OCI-M2 (cell line): ENCODE data around the gene ALG6.
"Not testable (repeated sequence)": the region's sequence is repeated elsewhere in the genome, so short reads cannot be mapped to it uniquely, and the experiment has no call there.

Source experiments
- DNase-seq: peaks from one replicate; lab custom pipeline; 2025; ENCODE audit not compliant: unreplicated experiment; lab: John Stamatoyannopoulos, UW

The ALG6 gene

GRCh38 chr1:63328122-63328521 is 39.3 kb upstream of the ALG6 start:
- no peak for DNase-seq

DNA sequence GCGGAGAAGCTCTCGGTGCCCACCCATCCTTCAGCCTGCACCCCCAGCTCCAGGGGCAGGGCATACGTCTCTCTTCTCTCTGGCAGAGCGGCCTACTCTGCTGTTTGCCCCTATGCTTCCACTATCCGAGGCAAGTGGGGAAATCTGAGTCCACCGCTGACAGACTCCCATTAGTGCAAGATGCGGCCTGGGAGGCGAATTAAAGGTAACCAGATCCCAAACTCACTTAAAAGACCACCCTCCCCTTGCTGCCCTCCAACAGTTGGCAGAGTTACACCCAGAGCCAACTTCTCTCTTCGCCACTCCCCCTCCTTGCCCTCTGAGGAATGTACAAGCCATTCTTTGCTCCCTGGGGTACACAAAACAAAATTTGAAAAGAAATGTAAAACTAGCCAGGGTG is 38.6 kb upstream of the ALG6 start:
- no peak for DNase-seq

DNA sequence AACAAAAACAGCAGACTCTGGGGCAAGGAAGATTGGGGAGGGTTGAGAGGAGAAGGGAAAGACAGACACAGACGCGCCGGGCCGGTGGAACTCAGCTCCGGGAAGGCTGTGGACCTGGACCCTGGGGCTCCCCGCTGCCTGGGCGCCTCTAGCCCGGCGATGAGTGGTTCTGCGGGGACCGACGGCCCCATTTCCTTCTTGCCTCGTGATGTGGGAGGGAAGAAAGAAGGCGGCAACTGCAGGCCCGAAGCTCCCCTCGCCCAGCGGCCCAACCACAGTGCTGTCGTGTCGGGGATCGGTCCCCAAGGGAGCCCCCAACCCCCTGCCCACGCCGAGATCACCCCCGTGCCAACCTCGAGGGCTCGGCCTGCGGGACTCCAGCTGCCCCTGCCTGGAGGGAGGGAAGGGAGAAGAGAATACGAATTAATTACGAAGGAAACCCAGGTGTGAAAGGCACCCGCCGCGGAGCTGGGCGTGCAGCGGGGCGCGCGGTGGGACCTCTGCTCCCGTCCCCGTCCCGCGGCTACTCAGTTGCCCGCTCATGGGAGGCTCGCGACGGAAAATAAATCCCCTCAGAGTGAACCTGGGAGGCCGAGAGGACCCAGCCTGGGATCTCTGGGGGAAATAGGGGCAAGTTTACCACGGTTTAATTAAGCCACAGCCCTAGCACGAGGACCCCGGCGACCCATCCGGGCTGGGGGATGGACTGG is 37.7 kb upstream of the ALG6 start:
- no peak for DNase-seq

DNA sequence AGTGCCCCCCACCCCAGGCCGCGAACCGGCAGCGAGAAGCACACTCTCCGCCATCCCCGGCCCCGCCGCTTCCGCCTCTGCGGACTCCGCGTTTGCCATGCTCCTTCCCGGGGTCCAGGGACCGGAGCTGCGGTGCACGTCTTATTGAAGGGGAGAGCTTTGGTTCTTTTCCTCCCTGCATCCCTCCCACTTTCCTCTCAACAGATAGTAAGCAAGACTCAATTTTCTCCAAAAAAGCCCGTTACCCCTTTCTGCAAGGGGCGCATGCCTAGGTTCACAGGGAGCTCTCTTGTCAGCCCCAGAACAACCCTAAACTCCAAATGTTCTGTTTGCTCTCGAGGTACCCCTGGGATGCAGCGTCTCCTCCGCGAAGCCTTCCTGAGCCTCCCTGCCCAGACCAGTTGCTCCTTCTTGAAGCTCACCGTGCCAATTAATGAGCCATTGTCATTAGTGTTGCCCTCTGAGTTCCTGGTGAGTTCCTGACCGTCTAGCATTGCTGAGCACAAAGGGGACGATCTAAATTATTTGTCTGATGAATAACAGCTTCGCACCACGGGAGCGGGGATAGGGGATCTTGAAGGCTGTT is 37.0 kb upstream of the ALG6 start:
- DNase-seq, result no peak

DNA sequence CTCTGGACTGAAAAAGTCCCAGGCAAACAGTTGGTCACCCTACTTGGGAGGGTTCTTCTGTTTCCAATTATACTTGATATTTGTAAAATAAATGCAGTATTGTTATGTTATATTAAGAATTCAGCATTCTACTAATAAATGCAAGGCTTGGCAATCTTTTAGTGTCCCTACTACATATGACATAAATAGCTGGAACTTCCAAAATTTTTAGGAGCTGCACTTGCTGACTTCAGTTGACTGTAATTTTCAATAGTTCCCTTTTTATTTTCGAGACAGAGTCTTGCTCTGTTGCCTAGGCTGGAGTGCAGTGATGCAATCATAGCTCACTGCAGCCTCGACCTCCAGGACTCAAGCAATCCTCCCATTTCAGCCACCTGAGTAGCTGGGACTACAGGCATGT is 25.0 kb upstream of the ALG6 start:
- DNase-seq, result no peak

GRCh38 chr1:63343922-63344321 is 23.5 kb upstream of the ALG6 start:
- DNase-seq, result no peak

GRCh38 chr1:63350320-63350719 is 17.1 kb upstream of the ALG6 start:
- no peak for DNase-seq

DNA sequence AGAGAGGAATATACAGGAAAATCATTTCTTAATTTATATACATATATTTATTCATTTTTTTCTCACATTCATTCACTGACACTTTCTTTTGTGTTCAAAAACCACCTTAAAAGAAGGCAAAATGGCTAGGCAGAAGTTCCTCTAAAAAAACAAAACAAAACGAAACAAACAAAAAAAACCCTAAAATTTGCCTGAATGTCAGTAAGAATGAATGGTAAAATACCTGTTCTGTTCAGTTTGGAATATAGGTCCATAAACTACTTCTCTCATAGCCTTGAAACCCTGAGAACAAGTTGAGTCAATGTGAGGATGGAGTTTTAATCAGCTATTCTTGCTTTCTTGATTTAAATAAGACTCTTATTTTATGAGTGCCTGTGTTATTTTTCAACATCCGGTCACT is 14.7 kb upstream of the ALG6 start:
- no peak for DNase-seq

GRCh38 chr1:63356234-63356633 is 11.2 kb upstream of the ALG6 start:
- DNase-seq, result not testable (repeated sequence)

DNA sequence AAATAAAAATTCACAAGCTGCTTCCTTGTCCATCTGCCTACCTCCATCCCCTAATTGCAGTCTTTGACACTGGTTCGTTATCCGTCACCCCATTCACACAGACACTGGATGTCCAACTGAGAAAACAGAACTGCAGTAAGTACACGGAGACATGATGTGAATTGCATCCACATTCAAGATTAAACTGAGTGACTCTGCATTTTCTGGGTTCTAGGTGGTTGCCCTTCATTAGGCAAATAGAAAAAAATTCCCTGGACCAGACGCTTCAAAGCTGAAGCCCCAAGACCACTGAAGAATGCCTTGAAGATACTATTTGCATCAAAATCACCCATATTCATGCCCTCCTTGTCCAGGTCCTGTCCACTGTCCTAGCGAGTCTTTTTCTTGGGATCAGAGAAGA is 7.9 kb upstream of the ALG6 start:
- DNase-seq, result no peak

DNA sequence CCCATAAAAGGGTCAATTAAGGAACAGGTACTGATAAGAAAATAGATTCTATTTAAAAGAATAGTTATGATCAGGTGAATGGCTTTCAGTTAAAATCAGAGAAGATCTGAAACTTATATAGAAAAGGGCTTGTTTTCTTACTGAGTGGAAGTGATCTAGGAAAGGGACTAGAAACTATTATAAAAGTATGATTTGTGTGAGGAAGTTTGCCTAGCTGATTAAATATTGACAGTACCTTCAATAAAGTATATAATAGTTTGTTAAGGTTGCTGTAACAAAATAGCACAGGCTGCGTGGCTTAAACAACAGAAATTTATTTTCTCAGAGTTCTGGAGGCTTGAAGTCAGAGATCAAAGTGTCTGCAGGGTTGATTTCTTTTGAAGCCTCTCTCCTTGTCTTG is 5.4 kb upstream of the ALG6 start:
- DNase-seq, result no peak

DNA sequence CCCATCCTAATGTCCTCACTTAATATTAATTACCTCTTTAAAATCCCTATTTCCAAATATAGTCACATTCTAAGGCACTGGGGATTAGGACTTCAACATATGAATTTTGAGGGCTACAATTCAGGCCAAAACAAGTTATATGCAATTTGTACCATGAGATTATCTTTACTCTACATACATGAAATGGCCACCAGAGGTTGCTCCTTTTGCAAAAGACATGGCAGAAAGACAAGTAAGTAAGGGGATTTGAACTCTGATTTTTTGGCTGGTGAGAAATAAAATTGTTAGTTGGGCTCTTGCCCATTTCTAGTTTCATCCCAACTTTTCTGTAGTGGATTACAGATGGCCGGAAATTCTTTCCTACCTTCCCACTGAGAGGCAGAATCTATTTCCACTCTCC is 4.8 kb upstream of the ALG6 start:
- no peak for DNase-seq

- DNase-seq, result no peak
Observed at GRCh38 chr1:63363014-63363413, 4.4 kb upstream of the ALG6 start.

- no peak for DNase-seq
Observed at GRCh38 chr1:63366908-63367214, 566 bp upstream of the ALG6 start.

DNA sequence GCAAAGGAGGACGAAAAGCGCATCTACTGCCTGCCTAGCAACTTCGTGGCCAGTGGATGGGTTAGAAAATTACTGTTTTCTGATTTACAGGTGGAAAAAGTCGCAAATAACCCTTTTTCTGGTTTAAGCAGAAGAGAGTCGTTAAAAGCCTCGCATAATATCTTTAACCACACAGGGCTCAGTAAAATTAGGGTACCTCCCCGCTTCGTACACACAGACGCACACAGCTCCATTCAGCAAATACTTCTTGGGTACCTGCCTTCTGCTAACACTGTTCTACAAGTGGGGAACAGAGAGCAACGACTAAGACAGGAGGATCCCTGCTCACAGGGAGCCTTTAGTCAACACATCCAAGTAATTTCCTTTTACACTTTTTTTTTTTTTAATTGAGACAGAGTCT is 704 bp downstream of the ALG6 start:
- no peak for DNase-seq

DNA sequence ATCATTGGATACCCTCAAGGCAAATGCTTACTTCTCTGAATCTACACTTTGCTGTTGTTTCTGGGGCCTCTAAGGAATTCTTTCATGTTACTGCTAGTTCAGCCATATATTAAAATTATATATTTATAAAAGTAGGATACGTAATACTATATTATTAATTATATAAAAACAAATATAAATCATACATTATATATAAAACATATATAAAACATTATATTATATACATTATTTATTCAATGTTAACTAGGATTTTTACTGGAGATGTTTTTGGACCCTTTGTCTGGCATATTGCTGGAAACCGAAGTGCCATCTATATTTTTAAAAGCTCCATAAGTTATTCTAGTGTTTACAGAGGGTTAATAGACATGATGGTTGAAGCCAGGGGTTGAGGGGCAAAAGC is 12.2 kb downstream of the ALG6 start:
- no peak for DNase-seq

GRCh38 chr1:63381741-63382140 is 14.3 kb downstream of the ALG6 start:
- DNase-seq, result no peak

GRCh38 chr1:63401945-63402344 is 34.5 kb downstream of the ALG6 start:
- no peak for DNase-seq

GRCh38 chr1:63403386-63403785 is 36.0 kb downstream of the ALG6 start:
- no peak for DNase-seq

DNA sequence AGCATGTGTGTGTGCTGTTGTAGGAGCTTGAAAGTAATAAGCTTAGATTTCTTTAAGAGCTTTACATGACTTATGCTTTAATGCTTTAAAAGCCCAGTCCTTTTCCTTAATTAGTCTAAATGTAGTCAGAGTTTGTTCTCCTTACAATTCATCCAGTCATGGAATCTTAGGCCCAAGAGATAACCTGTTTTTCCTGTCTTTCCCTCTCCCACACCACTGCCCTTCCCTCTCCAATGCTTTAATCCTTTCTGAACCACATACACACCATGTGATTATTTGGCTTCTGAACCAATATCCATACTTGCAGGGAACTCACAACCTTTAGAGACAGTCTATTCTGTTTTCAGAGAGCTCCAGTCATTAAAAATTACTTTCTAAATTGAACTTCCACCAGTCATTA is 37.6 kb downstream of the ALG6 start:
- no peak for DNase-seq

GRCh38 chr1:63405987-63406386 is 38.6 kb downstream of the ALG6 start:
- DNase-seq, result no peak

DNA sequence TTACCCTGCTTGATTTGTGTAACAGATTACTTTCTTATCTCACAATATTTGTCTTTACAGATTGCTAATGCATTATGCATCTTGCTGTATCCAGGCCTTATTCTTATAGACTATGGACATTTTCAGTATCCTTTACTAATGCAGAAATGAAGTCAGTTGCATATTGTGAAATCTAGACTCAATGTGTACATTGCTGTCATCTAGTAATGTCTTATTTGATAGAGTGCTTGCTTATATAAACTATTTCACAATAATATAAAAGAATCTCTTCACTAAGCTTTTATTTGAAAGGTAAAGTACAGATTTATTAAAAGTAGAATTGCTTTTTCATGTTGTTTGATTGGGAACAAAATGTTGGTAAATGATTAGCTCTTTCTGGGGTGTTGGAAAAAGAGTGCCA is 39.6 kb downstream of the ALG6 start:
- no peak for DNase-seq

DNA sequence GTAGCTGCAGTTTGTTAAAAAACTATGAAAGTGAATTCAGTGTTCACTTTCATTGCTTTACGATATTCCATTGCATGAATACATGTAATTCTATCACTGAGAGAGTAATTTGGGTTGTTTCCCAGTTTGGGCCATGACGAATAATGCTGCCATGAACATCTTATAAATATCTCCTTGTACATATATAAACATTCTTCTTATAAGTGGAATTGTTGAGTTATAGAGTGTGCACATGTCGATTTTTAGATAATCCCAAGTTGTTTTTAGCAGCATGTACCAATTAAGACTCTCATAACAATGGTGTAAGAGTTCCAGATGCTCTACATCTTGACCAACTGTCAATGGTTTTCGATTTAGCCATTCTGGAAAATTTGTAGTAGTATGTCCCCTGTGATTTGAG is 40.9 kb downstream of the ALG6 start:
- no peak for DNase-seq
